Lung (tissue), 12 donors: ENCODE measurements around the gene RPRD1B. TPM values are rescaled to one million over a fixed set of nuclear protein-coding genes. Genes with fewer than 3 reads are reported as not detected.
A peak's percentile ranks its signal among the peaks of the same experiment; 100 is the strongest.

Experiments
- ATAC-seq: fragments of 200-7000 bp; cut with Tn5 transposase; one replicate; pipeline ENCODE4 v1.9.1; 2020; ENCODE audit warnings: moderate number of reproducible peaks; ENCODE audit not compliant: insufficient read depth, low FRiP score
- DNase-seq, 3 donors: peaks; one replicate each; pipeline ENCODE4 v3.0.0-alpha.2; 2013 to 2017
- H3K27ac ChIP-seq, 2 donors: one replicate each; pipeline ENCODE4 v1.5.1; 2013; ENCODE audit warnings: mild to moderate bottlenecking in 2 of 2, moderate library complexity in 2 of 2, control low read depth in 1 of 2, inconsistent platforms in 1 of 2, low read depth in 1 of 2, low read length in 1 of 2
- H3K27me3 ChIP-seq, 3 donors: one replicate each; pipeline ENCODE4 v1.5.1; 2013; ENCODE audit warnings: low read length in 2 of 3; ENCODE audit not compliant: control insufficient read depth in 3 of 3, insufficient read depth in 3 of 3
- H3K36me3 ChIP-seq, 4 donors: one replicate each; pipeline ENCODE4 v1.5.1; 2013; ENCODE audit warnings: low read length in 4 of 4, mild to moderate bottlenecking in 1 of 4, moderate library complexity in 1 of 4; ENCODE audit not compliant: control insufficient read depth in 4 of 4, insufficient read depth in 4 of 4
- H3K4me1 ChIP-seq, 5 donors: one replicate each; pipeline ENCODE4 v1.5.1; 2013; ENCODE audit warnings: low read length in 5 of 5, mild to moderate bottlenecking in 2 of 5, moderate library complexity in 1 of 5; ENCODE audit not compliant: control insufficient read depth in 5 of 5, insufficient read depth in 5 of 5
- H3K4me3 ChIP-seq: one replicate; pipeline ENCODE4 v1.5.1; 2013; ENCODE audit warnings: mild to moderate bottlenecking, control low read depth, moderate library complexity
- H3K9ac ChIP-seq, 2 donors: one replicate each; pipeline ENCODE4 v1.5.1; 2013; ENCODE audit warnings: low read length in 2 of 2, control low read depth in 1 of 2; ENCODE audit not compliant: insufficient read depth in 1 of 2
- H3K9me3 ChIP-seq, 4 donors: one replicate each; pipeline ENCODE4 v1.5.1; 2013; ENCODE audit warnings: low read length in 3 of 4, mild to moderate bottlenecking in 1 of 4, moderate library complexity in 1 of 4; ENCODE audit not compliant: control insufficient read depth in 4 of 4, insufficient read depth in 3 of 4
- CTCF ChIP-seq: IDR thresholded peaks from 2 replicates; pipeline ENCODE4 v1.5.1; 2012; ENCODE audit warnings: mild to moderate bottlenecking; ENCODE audit errors: control extremely low read depth, extremely low read depth
- WGBS, 2 donors: extraction: QIAGEN DNeasy Blood & Tissue Kit; methylation state at CpG; one replicate each; pipeline ENCODE4 v1.1.7; 2013; 5-methylcytosine and 5-hydroxymethylcytosine counted together
- polyA plus RNA-seq, 2 donors: library from polyadenylated mRNA; stranded (reverse); fragments of 200-250 nt; gene quantifications; one replicate each; pipeline ENCODE4 v1.2.1, GENCODE V29; 2013
- total RNA-seq, 2 donors: library from RNA; depleted of rRNA in 1 of 2; stranded (reverse); fragments of >200 nt in 1 of 2; gene quantifications; one replicate each; pipeline ENCODE4 v1.2.1, GENCODE V29; 2014 to 2021
- donor health status: control.
- donor health status: control.
- donor health status: Bipolar disorder and iron deficiency.
- donor health status: healthy.
- donor health status: DM: yes; HTN: yes; CAD: no.

Gene RPRD1B
- total and polyA plus RNA-seq, 4 donors, result 6.8 to 58.6 (median 26.6) TPM

- Histone ChIP-seq H3K4me3 (no peak overlapping the region), H3K9ac (no peak overlapping the region), H3K9me3 (no peaks in the 10 kb centered on the region), H3K27ac (peak overlapping the region; percentile 5 to 27), H3K4me1 (peaks cover 0 to 32% (median 21%) of the 10 kb centered on the region in 5 donors), H3K27me3 (no peaks in the 10 kb centered on the region), H3K36me3 (peaks cover 3 to 34% (median 10%) of the 10 kb centered on the region in 4 donors)
- TF ChIP-seq CTCF, result no peak
- WGBS, 2 donors, result 91 to 94% methylated on average over 6 of the region's 6 CpGs
- no peak for ATAC-seq
- DNase-seq, result peak in 1 of 3 donors; percentile 12
Measured at GRCh38 chr20:38129248-38129865, 95.8 kb downstream of the RPRD1B start.

GRCh38 chr20:38129893-38130609 is 96.5 kb downstream of the RPRD1B start:
- TF ChIP-seq CTCF, result no peak
- DNase-seq (peak in 1 of 3 donors; percentile 10), ATAC-seq (no peak)
- Histone ChIP-seq H3K9me3 (no peaks in the 10 kb centered on the region), H3K4me3 (no peak overlapping the region), H3K4me1 (peaks cover 0 to 30% (median 17%) of the 10 kb centered on the region in 5 donors), H3K27ac (no peak overlapping the region), H3K9ac (no peak overlapping the region), H3K36me3 (peaks cover 3 to 34% (median 10%) of the 10 kb centered on the region in 4 donors), H3K27me3 (no peaks in the 10 kb centered on the region)
- 79 to 89% methylated on average over 15 of the region's 15 CpGs for WGBS, 2 donors

- 89 to 96% methylated on average over 19 of the region's 19 CpGs for WGBS, 2 donors
Measured at GRCh38 chr20:38130687-38131587, 97.4 kb downstream of the RPRD1B start.

More at GRCh38 chr20:38130687-38131587, 97.4 kb downstream of the RPRD1B start:
- no peak overlapping the region for H3K27ac ChIP-seq
- TF ChIP-seq CTCF, result no peak
- DNase-seq (peak in 1 of 3 donors; percentile 13), ATAC-seq (no peak)
- no peak overlapping the region for H3K9ac ChIP-seq
- H3K9me3 ChIP-seq, result no peaks in the 10 kb centered on the region
- peaks cover 6 to 38% (median 11%) of the 10 kb centered on the region in 4 donors for H3K36me3 ChIP-seq
- H3K27me3 ChIP-seq, result no peaks in the 10 kb centered on the region
- peaks cover 0 to 25% (median 12%) of the 10 kb centered on the region in 5 donors for H3K4me1 ChIP-seq
- no peak overlapping the region for H3K4me3 ChIP-seq
